Prostate gland (tissue), 2 donors: ENCODE measurements around the gene THEM4.

Experiments
- CTCF ChIP-seq, 4 experiments: fragments of 200-600 bp in 2 of 4; fragments of 450-650 bp in 2 of 4; sonication (generic) in 2 of 4; IDR thresholded peaks; 1 replicate in 3 of 4; 2 replicates in 1 of 4; pipeline ENCODE4 v1.5.1; 2016 to 2019; ENCODE audit warnings: antibody characterized with exemption in 4 of 4, mild to moderate bottlenecking in 2 of 4, moderate library complexity in 2 of 4
- POLR2A ChIP-seq: fragments of 450-650 bp; IDR thresholded peaks from one replicate; pipeline ENCODE4 v1.6.1; 2016; ENCODE audit warnings: antibody characterized with exemption, mild to moderate bottlenecking
- POLR2AphosphoS5 ChIP-seq: sonication (generic); formaldehyde crosslinking; IDR thresholded peaks from one replicate; pipeline ENCODE4 v1.6.1; 2017; ENCODE audit warnings: antibody characterized with exemption

GRCh38 chr1:151923422-151923821 is 14.1 kb upstream of the THEM4 start:
- TF ChIP-seq POLR2A (no peak), CTCF (IDR thresholded peaks at IDR 0.05) (no peak), POLR2AphosphoS5 (no peak)
